Measurements from ENCODE around the gene FLRT1.

Gene FLRT1

DNA sequence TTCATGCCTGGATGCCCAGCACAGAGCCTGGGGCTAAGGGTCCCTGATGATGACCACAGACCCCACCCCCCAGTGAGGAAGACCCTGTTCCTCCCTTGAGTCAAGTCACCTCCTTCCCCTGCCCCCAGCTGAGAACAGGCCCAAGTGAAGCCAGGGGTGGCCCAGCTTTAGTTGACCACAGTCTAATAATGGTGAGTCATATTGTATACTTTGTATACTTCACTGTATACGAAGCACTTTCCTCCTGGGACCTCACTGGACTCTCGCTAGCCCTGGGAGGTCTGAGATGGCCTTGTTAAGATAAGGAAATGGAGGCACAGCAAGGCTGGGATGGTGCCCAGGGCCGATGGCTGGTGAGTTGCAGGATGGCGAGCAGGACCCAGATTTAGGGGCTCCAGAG lies 3.7 kb upstream of the FLRT1 start:
- no peak overlapping the region for H3K4me3 ChIP-seq (ENCODE audit: low read depth, low read length)
- DNase-seq (ENCODE audit: low read depth) = no peak
- TF ChIP-seq, protein P1, sequence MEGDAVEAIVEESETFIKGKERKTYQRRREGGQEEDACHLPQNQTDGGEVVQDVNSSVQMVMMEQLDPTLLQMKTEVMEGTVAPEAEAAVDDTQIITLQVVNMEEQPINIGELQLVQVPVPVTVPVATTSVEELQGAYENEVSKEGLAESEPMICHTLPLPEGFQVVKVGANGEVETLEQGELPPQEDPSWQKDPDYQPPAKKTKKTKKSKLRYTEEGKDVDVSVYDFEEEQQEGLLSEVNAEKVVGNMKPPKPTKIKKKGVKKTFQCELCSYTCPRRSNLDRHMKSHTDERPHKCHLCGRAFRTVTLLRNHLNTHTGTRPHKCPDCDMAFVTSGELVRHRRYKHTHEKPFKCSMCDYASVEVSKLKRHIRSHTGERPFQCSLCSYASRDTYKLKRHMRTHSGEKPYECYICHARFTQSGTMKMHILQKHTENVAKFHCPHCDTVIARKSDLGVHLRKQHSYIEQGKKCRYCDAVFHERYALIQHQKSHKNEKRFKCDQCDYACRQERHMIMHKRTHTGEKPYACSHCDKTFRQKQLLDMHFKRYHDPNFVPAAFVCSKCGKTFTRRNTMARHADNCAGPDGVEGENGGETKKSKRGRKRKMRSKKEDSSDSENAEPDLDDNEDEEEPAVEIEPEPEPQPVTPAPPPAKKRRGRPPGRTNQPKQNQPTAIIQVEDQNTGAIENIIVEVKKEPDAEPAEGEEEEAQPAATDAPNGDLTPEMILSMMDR (IDR thresholded peaks at IDR 0.05; ENCODE audit: insufficient read depth, low read depth, low read length, missing control alignments) = no peak

DNA sequence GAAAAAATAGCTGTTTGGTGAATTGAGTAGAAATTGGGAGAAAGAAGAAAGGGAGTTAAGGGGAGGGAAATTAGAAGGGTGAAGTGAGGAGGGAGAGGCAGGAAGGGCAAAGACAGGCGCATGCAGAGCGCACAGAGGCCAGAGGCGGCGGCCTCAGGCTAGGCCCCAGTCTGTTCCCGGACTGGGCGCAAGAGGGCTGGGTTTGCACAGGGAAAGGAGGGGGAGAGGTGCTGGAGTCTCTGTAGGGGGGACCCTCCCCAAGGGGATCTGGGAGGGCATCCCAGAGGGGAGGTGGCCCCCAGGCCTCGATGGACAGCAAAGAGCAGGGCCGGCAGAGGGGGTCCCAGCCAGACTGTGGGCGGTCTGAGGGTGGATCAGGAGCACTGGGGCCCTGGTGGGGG lies 1.3 kb upstream of the FLRT1 start:
- H3K4me3 ChIP-seq (ENCODE audit: low read depth, low read length) = no peak overlapping the region
- TF ChIP-seq, protein P1 (IDR thresholded peaks at IDR 0.05; ENCODE audit: insufficient read depth, low read depth, low read length, missing control alignments) = no peak
- no peak for DNase-seq (ENCODE audit: low read depth)

DNA sequence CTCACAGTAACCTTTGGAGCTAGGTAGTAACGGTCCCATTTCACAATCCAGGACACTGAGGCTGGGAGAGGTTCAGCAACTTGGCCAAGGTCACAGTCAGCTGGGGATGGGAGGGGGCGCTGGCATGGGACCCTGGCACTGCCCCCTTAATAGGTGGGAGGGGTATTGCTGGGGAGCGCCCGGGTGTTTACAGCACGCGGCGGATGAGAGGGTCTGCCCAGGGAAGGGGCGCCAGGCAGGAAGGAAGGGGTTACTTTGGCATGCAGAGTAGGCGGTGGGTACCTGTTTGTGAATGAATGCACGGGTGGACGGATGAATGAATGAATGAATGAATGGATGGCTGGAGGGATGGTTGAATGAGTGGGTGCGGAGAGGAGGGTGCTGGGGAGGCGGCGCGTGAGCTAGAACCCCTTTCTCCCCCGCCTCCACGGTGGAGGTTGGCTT lies 628 bp upstream of the FLRT1 start:
- TF ChIP-seq, protein P1 (IDR thresholded peaks at IDR 0.05; ENCODE audit: insufficient read depth, low read depth, low read length, missing control alignments) = no peak
- DNase-seq (ENCODE audit: low read depth) = no peak
- no peak overlapping the region for H3K4me3 ChIP-seq (ENCODE audit: low read depth, low read length)

GRCh38 chr11:64036087-64037026 lies 626 bp downstream of the FLRT1 start:
- TF ChIP-seq, protein P1 (IDR thresholded peaks at IDR 0.05; ENCODE audit: insufficient read depth, low read depth, low read length, missing control alignments) = no peak
- DNase-seq (ENCODE audit: low read depth) = no peak
- no peak overlapping the region for H3K4me3 ChIP-seq (ENCODE audit: low read depth, low read length)

- no peak for DNase-seq (ENCODE audit: low read depth)
- H3K4me3 ChIP-seq (ENCODE audit: low read depth, low read length) = no peak overlapping the region
- TF ChIP-seq, protein P1 (IDR thresholded peaks at IDR 0.05; ENCODE audit: insufficient read depth, low read depth, low read length, missing control alignments) = no peak
Observed at GRCh38 chr11:64037027-64037634, 1.4 kb downstream of the FLRT1 start.

DNA sequence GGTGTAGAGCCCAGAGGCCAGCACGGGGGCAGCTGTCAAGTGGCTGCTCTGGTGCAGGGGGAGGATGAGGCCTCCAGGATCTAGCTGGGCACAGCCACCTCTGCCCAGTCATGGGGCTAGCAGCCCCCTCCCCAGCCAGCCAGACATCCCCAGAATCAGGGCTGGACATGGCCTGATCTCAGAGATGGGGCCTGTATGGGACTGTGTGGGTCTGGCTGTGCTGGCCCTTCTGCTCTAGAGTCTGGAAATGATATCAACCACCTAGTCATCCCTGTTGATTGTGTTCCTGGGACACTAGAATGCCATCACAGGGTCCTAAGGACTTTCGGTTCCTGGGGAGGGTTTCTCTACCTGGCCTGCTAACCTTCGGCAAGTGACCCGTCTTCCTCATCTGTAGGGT lies 2.8 kb downstream of the FLRT1 start:
- no peak for DNase-seq (ENCODE audit: low read depth)
- TF ChIP-seq, protein P1 (IDR thresholded peaks at IDR 0.05; ENCODE audit: insufficient read depth, low read depth, low read length, missing control alignments) = no peak

More for the DNA sequence above, 2.8 kb downstream of the FLRT1 start:
- no peak overlapping the region for H3K4me3 ChIP-seq (ENCODE audit: low read depth, low read length)

Data from GM12865 (cell line).